Stimulated activated CD8-positive, alpha-beta memory T cell treated with anti-CD3 and anti-CD28 coated beads, Interleukin-7, amount 100 ng/mL, for 1 hour (primary cell): ENCODE measurements around the gene ZNF860.
"Not testable (repeated sequence)": the region's sequence is repeated elsewhere in the genome, so short reads cannot be mapped to it uniquely, and the experiment has no call there.

Source experiments
- DNase-seq, 2 donors: peaks; one replicate each; pipeline ENCODE4 v3.0.0-alpha.2; 2020; ENCODE audit warnings: low read depth in 2 of 2

Gene ZNF860

GRCh38 chr3:31960793-31961431, 20.6 kb upstream of the ZNF860 start:
- DNase-seq, result no peak

DNA sequence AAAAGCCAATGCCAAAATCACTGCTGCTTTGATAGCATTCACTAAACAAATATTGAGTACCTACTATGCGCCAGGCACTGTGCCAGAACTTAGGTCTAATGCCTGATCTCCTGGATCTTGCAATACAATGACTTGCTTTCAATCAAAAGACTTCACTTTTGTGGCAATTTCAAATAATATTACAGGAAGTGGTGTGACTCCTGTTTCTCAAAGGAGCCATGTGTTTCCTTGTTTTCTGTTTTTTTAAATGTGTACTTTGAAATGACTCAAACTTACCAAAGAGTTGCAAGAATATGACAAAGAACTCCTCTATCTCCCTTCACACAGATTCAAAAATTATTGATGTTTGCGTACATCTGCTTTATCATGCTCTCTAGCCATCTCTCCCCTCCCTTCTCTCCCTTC, 18.7 kb upstream of the ZNF860 start:
- no peak for DNase-seq

DNA sequence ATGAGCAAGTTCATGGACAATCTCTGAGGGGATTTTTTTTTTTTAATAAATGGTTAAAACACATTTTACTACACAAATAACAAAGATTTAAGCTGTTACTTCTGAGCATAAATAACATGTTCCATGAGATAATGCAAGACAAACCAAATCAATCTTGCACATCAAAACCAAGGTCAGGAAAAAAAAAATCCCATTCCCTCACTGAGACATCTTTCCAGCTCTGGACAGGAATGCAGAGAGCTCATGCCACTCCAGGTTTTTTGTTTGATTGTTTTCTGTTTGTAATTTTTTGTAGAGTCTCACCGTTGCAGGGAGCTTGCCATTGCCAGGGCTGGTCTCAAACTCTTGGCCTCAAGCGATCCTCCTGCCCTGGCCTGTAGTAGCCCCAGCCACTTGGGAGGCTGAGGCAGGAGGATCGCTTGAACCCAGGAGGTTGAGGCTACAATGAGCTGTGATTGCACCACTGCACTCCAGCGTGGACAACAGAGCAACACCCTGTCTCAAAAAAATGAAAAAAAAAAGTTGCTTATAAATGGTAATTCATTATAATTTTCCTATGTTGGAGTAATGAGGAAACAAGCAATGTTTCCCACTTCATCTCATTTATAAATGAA, 14.5 kb upstream of the ZNF860 start:
- DNase-seq, result no peak

- DNase-seq, result no peak
These were observed 14.0 kb upstream of the ZNF860 start for GRCh38 chr3:31967592-31967991.

- DNase-seq, result no peak
These were observed 13.1 kb upstream of the ZNF860 start for GRCh38 chr3:31968369-31968926.

- no peak for DNase-seq
These were observed 12.6 kb upstream of the ZNF860 start for GRCh38 chr3:31968927-31969418.

DNA sequence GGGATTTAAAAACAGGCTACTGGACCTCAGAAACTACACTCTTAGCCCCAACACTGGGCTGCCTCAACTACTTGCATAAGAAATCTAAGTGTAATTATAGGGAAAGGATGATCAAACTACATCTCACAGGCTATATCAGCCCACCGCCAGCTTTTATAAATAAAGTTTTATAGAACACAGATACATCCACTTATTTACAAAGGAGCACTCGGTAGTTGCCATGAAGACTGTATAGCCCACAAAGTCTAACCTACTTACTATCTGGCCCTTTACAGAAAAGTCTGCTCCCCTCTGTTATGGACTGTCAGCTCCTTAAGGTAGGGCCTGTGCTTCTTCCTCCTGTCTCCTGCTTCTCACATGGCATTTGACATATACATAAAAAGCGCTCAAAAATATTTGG, 9.9 kb upstream of the ZNF860 start:
- no peak for DNase-seq

GRCh38 chr3:31973081-31973480, 8.5 kb upstream of the ZNF860 start:
- no peak for DNase-seq

DNA sequence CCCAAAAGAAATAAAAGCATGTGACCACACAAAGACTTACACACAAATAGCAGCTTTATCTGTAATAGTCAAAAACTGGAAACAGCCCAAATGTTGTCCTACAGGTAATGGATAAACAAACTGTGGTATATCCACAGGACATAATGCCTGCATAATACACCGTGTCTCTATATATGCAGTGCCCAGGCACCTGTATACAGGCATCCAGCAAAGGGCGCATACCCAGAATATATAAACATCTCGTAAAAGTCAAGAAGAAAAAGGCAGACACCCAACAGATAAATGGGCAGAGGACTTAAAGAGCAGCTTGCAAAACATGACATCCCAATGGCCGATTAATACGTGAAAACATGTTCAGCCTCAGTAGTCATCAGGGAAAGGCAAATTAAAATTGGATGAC, 7.7 kb upstream of the ZNF860 start:
- no peak for DNase-seq

GRCh38 chr3:31974471-31974870, 7.1 kb upstream of the ZNF860 start:
- DNase-seq, result no peak

GRCh38 chr3:31974964-31975363, 6.6 kb upstream of the ZNF860 start:
- DNase-seq, result no peak

DNA sequence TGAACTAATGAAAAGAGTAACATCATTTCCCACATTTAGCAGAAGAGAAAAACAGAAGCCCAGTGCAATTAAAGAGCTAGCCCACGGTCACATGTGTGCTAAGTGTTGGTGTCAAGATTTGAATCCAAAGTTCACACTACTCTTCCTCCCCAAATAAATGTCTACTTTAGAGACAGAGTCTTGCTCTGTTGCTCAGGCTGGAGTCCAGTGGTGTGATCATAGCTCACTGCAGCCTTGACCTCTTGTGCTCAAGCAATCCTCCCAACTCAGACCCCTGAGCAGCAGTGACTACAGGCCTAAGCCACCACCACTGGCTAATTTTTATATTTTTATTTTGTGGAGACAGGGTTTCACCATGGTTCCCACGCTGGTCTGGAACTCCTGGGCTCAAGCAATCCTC, 5.2 kb upstream of the ZNF860 start:
- DNase-seq, result no peak

- DNase-seq, result no peak
These were observed 3.8 kb upstream of the ZNF860 start for GRCh38 chr3:31977736-31978135.

GRCh38 chr3:31978553-31978952, 3.0 kb upstream of the ZNF860 start:
- DNase-seq, result no peak

GRCh38 chr3:31979001-31979697, 2.4 kb upstream of the ZNF860 start:
- no peak for DNase-seq

DNA sequence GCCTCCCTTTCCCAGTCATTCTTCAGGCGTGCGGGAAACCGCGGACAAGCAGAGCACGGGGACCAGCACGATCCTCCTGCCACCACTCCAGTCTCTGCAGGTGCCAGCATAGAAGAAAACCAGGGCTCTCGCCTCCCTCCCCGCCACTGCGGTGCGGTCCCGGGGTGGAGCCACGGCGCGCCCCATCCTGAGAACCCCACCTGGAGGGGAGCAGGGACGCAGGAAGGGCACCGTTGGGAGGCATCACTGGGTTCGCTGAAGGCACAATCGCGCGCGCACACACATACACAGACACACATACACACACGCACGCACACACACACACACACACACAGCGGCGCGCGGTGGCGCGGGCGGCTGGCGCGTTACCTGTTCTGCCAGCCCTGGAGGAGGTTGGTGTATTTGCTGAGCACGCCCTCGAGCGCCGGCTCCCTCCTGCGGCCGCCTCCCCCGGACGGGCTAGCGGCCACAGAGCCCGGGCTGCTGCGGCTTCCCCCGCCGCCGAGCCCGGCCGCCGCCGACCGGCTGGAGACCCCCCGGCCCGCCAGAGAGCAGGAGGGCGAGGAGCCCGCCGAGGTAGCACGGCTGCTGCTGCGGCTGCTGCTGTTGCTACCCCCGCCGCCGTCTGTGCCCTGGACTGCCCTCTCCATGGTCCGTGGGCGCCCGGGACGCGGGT, 882 bp upstream of the ZNF860 start:
- DNase-seq, result no peak

DNA sequence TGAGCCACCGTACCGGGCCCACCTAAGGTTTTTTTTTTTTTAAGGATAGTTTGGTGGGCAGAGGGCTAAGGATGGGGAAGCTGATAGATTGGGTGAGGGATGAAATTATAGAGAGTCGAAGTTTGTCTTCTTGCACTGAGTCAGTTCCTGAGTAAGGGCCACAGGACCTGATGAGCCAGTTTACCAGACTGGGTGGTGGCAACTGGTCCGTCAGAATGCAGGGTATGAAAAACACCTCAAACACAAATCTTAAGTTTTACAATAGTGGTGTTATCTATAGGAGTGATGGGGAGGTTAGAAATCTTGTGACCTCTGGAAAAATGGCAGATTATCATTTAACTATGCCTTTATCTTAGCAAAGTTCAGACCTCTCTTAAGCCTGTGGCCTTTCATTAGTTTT, 2.8 kb downstream of the ZNF860 start:
- DNase-seq, result no peak

DNA sequence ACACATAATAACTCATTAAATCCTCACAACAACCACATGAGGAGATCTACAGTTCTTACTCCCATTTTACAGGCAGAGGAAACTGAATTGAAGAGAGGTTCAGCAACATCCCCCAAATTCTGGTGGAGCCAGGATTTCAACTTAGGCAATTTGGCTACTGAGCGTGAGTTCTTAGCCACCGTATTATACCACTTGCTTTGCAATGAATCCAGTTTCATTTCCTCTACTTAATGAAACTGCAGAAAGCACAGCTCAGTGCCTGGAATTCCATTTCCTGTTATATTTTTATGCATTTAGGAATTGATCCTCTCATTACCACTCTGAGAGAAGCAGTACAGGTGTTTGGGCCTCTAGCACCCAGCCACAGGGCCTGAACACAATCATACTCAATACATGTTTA, 4.3 kb downstream of the ZNF860 start:
- DNase-seq, result no peak

DNA sequence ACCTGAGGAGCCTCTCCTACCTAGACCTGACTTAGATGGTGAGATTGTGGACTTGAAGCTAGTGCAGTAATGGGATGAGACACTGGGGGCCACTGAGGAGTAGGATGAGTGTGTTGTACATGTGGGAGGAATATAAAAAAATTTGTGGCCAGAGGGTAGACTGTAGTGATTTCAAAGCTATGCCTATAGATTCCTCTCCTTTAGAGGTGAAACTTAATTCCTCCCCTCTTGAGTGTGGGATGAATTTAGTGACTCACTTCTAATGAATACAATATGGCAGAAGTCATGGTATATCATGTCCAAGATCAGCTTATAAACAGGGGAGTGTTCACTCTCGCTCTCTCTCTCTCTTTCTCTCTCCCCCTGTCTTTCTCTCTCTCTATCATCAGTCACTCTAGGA, 6.7 kb downstream of the ZNF860 start:
- DNase-seq, result no peak

- not testable (repeated sequence) for DNase-seq
These were observed 11.4 kb downstream of the ZNF860 start for GRCh38 chr3:31992995-31993394.

- no peak for DNase-seq
These were observed 12.3 kb downstream of the ZNF860 start for GRCh38 chr3:31993843-31994242.

- DNase-seq, result not testable (repeated sequence)
These were observed 13.5 kb downstream of the ZNF860 start for GRCh38 chr3:31995026-31995425.
